Panc1 (cell line): ENCODE results near the gene SNTG2. TPM values are rescaled to one million over a fixed set of nuclear protein-coding genes. Genes with fewer than 3 reads are reported as not detected.

Experiments used
- ATAC-seq: fragments of 200-7000 bp; cut with Tn5 transposase; 2 replicates; pipeline ENCODE4 v1.9.1; 2020; ENCODE audit warnings: mild to moderate bottlenecking, moderate library complexity
- BruUV-seq: library from RNA; stranded (reverse); fragments of 400-500 nt; replicated peaks from 2 replicates; lab custom pipeline; 2021; lab: Mats Ljungman, UMichigan
- CTCF ChIA-PET: fragments of 300-600 bp; sonication (Branson Sonifier 250); formaldehyde crosslinking; loops from one replicate; lab custom pipeline; 2022; ENCODE audit warnings: antibody characterized with exemption; lab: Charles Lee
- POLR2A ChIA-PET: fragments of 300-600 bp; sonication (Branson Sonifier 250); formaldehyde crosslinking; loops from one replicate; lab custom pipeline; 2022; ENCODE audit warnings: antibody characterized with exemption; lab: Charles Lee
- DNase-seq: peaks from one replicate; pipeline ENCODE4 v3.0.0-alpha.2; 2010; ENCODE audit warnings: low read depth, low spot score
- H3K27ac ChIP-seq: 2 replicates; pipeline ENCODE4 v1.5.1; 2011; ENCODE audit warnings: mild to moderate bottlenecking, low read length, inconsistent platforms
- H3K27me3 ChIP-seq: fragments of 200-500 bp; sonication (Bioruptor generic); 2 replicates; pipeline ENCODE4 v1.6.0; 2014; ENCODE audit warnings: low read length, inconsistent platforms; ENCODE audit not compliant: control insufficient read depth, insufficient read depth
- H3K36me3 ChIP-seq: fragments of 200-500 bp; sonication (Bioruptor generic); 2 replicates; pipeline ENCODE4 v1.5.1; 2014; ENCODE audit warnings: inconsistent platforms, mild to moderate bottlenecking, low read length, moderate library complexity; ENCODE audit not compliant: control insufficient read depth, insufficient read depth
- H3K4me1 ChIP-seq: 2 replicates; pipeline ENCODE4 v1.5.1; 2011; ENCODE audit warnings: inconsistent platforms, mild to moderate bottlenecking, low read length, moderate library complexity; ENCODE audit not compliant: control insufficient read depth, insufficient read depth
- H3K4me3 ChIP-seq, 2 experiments: 2 replicates each; pipeline ENCODE4 v1.5.1; 2011 to 2012; ENCODE audit warnings: low read depth in 2 of 2, low read length in 2 of 2, mild to moderate bottlenecking in 2 of 2, inconsistent platforms in 1 of 2, moderate library complexity in 1 of 2
- H3K9me3 ChIP-seq: fragments of 200-500 bp; sonication (Bioruptor generic); 2 replicates; pipeline ENCODE4 v1.5.1; 2014; ENCODE audit warnings: low read depth, mild to moderate bottlenecking, inconsistent platforms, low read length, moderate library complexity; ENCODE audit not compliant: control insufficient read depth, insufficient read depth
- POLR2AphosphoS5 ChIP-seq: IDR thresholded peaks from 2 replicates; pipeline ENCODE4 v1.6.1; 2012; ENCODE audit warnings: mild to moderate bottlenecking, low read depth, low read length, moderate library complexity
- SIN3A ChIP-seq: IDR thresholded peaks from 2 replicates; pipeline ENCODE4 v1.6.1; 2012; ENCODE audit warnings: low read depth, mild to moderate bottlenecking, low read length, moderate library complexity, borderline replicate concordance; ENCODE audit not compliant: insufficient read depth
- TCF7L2 ChIP-seq: IDR thresholded peaks from 2 replicates; pipeline ENCODE4 v1.6.1; 2011; ENCODE audit warnings: mild to moderate bottlenecking, low read depth, low read length, inconsistent platforms
- in situ Hi-C: cut with HindIII; loops from 2 replicates; pipeline ENCODE4 v1.10.0; 2016; ENCODE audit warnings: low sequenced_read_pairs, low pct_unique_long_range_greater_than_20kb
- intact Hi-C: fragments of 100-400 bp; cut with micrococcal nuclease; formaldehyde crosslinking; loops from one replicate; pipeline ENCODE4 v1.10.0; 2022; ENCODE audit not compliant: unreplicated experiment
- total RNA-seq: library from RNA; stranded (reverse); gene quantifications from one replicate; pipeline ENCODE4 v1.2.1, GENCODE V29; 2021; ENCODE audit not compliant: unreplicated experiment
- TF ChIP-seq, protein P1 (sequence below): fragments of 450-650 bp; IDR thresholded peaks from 2 replicates; pipeline ENCODE4 v1.5.1; 2017; ENCODE audit warnings: mild to moderate bottlenecking
- TF ChIP-seq, protein P2 (sequence below), 2 experiments: IDR thresholded peaks; 2 replicates each; pipeline ENCODE4 v1.6.1; 2011 to 2012; ENCODE audit warnings: low read depth in 2 of 2, control low read depth in 1 of 2, low read length in 1 of 2, mild to moderate bottlenecking in 1 of 2, moderate library complexity in 1 of 2; ENCODE audit not compliant: insufficient read depth in 1 of 2

Gene SNTG2
- total RNA-seq, 1 experiment from 2014 or later, result not detected

DNA sequence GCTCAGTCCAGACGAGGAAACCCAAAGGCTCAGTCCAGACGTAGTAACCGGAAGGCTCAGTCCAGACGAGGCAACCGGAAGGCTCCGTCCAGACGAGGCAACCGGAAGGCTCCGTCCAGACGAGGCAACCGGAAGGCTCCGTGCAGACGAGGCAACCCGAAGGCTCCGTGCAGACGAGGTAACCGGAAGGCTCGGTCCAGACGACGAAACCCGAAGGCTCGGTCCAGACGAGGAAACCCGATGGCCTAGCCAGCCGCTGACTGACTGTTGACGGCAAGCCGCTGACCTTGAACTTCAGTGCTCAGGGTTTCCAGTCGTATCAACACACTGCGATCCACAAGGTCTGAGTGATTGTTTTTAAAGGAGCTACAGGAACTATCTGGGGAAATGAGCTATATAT, 312.0 kb downstream of the SNTG2 start:
- H3K27me3 ChIP-seq, result peaks cover 2% of the 10 kb centered on the region; the same call in 1 of the 2 replicates
- in situ Hi-C loops, result no loop called here
- no peaks in the 10 kb centered on the region for H3K9me3 ChIP-seq
- H3K4me3 ChIP-seq, result no peak overlapping the region
- no peak for DNase-seq
- ATAC-seq, result no peak
- ChIA-PET POLR2A (no interaction called here), CTCF (no interaction called here)
- H3K4me1 ChIP-seq, result no peaks in the 10 kb centered on the region
- H3K36me3 ChIP-seq, result no peaks in the 10 kb centered on the region
- H3K27ac ChIP-seq, result no peak overlapping the region
- no TSS peak for BruUV-seq
- intact Hi-C loops, result no loop called here
- TF ChIP-seq SIN3A, result no peak

DNA sequence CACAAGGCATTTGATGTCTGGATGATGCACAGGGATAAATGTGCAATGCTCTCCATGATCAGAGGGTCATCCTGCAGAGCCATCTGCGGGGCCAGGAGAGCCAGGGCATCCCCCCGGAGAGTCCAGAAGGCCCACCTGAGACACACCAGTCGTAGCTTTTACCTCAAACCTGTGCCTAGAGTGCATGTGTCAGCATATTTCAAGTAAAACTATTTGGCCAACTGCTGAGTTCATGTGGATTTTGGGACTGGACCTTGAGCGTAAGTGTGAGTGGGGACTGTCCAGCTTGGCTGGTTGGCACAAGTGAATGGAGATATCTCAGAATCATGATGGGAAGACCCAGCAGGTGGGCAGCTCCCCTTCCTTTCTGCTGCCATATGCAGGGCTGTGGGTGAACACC, 314.8 kb downstream of the SNTG2 start:
- in situ Hi-C loops, result no loop called here
- Histone ChIP-seq H3K4me3 (no peak overlapping the region), H3K27me3 (0 out of 2 replicates have a peak, but pooled peaks cover 2% of the 10 kb centered on the region)

DNA sequence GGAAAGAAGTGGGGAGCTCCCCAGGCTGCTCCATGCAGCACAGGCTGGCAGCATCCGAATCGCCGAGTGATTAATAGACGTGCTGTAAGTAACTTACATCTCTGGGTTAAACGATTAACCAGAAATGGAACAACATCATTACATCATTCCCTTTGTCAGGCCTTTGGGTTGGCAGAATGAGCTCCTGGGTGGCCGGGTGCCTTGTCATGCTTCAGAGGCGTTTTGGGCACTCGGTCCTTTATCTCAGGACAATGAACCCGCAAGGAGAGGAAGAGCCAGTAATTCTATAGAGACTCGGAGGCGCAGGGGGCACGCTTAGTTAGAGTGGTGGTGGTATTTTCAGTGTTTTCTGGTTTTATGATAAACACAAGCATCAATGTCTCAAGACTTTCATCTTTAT, 315.7 kb downstream of the SNTG2 start:
- ChIA-PET POLR2A (no interaction called here), CTCF (no interaction called here)
- Histone ChIP-seq H3K9me3 (no peaks in the 10 kb centered on the region), H3K4me3 (no peak overlapping the region), H3K4me1 (no peaks in the 10 kb centered on the region), H3K27me3 (peaks cover 6% of the 10 kb centered on the region; the same call in 1 of the 2 replicates), H3K36me3 (no peaks in the 10 kb centered on the region), H3K27ac (no peak overlapping the region)
- no TSS peak for BruUV-seq
- in situ Hi-C loops, result no loop called here
- TF ChIP-seq POLR2AphosphoS5 (no peak), TCF7L2 (no peak), SIN3A (no peak)
- TF ChIP-seq, protein P1, sequence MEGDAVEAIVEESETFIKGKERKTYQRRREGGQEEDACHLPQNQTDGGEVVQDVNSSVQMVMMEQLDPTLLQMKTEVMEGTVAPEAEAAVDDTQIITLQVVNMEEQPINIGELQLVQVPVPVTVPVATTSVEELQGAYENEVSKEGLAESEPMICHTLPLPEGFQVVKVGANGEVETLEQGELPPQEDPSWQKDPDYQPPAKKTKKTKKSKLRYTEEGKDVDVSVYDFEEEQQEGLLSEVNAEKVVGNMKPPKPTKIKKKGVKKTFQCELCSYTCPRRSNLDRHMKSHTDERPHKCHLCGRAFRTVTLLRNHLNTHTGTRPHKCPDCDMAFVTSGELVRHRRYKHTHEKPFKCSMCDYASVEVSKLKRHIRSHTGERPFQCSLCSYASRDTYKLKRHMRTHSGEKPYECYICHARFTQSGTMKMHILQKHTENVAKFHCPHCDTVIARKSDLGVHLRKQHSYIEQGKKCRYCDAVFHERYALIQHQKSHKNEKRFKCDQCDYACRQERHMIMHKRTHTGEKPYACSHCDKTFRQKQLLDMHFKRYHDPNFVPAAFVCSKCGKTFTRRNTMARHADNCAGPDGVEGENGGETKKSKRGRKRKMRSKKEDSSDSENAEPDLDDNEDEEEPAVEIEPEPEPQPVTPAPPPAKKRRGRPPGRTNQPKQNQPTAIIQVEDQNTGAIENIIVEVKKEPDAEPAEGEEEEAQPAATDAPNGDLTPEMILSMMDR, result no peak
- TF ChIP-seq, protein P2, sequence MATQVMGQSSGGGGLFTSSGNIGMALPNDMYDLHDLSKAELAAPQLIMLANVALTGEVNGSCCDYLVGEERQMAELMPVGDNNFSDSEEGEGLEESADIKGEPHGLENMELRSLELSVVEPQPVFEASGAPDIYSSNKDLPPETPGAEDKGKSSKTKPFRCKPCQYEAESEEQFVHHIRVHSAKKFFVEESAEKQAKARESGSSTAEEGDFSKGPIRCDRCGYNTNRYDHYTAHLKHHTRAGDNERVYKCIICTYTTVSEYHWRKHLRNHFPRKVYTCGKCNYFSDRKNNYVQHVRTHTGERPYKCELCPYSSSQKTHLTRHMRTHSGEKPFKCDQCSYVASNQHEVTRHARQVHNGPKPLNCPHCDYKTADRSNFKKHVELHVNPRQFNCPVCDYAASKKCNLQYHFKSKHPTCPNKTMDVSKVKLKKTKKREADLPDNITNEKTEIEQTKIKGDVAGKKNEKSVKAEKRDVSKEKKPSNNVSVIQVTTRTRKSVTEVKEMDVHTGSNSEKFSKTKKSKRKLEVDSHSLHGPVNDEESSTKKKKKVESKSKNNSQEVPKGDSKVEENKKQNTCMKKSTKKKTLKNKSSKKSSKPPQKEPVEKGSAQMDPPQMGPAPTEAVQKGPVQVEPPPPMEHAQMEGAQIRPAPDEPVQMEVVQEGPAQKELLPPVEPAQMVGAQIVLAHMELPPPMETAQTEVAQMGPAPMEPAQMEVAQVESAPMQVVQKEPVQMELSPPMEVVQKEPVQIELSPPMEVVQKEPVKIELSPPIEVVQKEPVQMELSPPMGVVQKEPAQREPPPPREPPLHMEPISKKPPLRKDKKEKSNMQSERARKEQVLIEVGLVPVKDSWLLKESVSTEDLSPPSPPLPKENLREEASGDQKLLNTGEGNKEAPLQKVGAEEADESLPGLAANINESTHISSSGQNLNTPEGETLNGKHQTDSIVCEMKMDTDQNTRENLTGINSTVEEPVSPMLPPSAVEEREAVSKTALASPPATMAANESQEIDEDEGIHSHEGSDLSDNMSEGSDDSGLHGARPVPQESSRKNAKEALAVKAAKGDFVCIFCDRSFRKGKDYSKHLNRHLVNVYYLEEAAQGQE (IDR thresholded peaks at IDR 0.05; ENCODE audit: insufficient read depth in 1 of 2, low read depth in 2 of 2, low read length in 1 of 2), result no peak
- ATAC-seq (no peak), DNase-seq (no peak)
- intact Hi-C loops, result no loop called here

More for the DNA sequence above, 314.8 kb downstream of the SNTG2 start:
- no peaks in the 10 kb centered on the region for H3K36me3 ChIP-seq
- ATAC-seq (no peak), DNase-seq (no peak)
- no peaks in the 10 kb centered on the region for H3K9me3 ChIP-seq
- TF ChIP-seq, protein P1, result no peak
- TF ChIP-seq SIN3A (no peak), POLR2AphosphoS5 (no peak)
- ChIA-PET POLR2A (no interaction called here), CTCF (no interaction called here)
- BruUV-seq, result no TSS peak
- H3K27ac ChIP-seq, result no peak overlapping the region
- intact Hi-C loops, result no loop called here
- no peaks in the 10 kb centered on the region for H3K4me1 ChIP-seq
